GM19193 (cell line): ENCODE measurements around the gene FSHR.

Source experiments
- POLR2A ChIP-seq: IDR thresholded peaks from 4 replicates; pipeline ENCODE4 v1.6.1; 2011; ENCODE audit not compliant: insufficient read depth, insufficient read length; ENCODE audit errors: extremely low read depth

The FSHR gene

DNA sequence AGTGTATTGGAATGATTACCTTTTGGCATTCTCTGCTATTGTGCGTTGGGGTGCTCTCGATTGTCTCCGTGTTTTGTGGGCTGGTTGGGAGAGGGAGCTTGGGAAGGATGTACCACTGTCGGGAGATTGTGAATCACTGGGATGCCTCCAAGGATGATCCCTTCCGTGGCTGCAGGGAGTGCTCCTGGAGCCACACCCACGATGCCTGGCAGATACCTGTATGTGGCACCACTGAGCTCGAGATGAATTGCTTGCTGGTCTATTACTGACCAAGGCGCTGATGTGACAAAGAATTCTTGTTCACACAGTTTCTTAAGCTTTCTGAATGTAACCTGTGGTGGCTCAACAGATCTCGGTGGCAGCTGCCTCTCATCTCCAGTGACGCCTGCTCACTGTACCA lies 239.1 kb downstream of the FSHR start:
- TF ChIP-seq POLR2A, result no peak

DNA sequence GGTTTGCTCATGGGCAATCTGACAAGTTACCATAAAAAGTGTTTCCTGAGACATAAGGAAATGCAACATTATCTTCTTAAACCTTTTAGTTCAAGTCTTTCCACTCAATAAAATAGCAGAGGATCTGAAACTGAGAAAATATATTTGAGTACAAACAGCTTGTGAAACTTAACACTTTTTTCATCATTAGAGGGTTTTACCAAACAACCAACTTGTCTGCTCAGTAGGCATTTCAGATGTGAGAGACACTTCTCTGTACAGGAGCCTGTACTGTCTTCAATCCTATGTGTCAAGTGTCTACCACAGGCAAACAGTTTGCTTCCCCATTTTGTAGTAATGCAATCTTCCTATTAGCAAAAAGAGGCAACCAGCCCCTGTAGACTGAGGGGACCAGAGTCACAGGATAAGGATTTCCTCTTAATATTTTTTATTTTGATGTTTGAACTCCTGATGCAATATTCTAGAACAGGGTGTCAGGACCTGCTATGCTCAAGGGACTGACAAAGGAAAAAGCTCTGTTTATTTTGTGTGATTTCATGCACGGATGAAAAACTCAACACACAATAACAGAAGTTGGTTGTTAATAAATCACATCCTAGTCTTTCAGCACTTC lies 239.7 kb downstream of the FSHR start:
- TF ChIP-seq POLR2A, result no peak
